HepG2 (cell line): ENCODE measurements around the gene LIPT1. TPM values are rescaled to one million over a fixed set of nuclear protein-coding genes. Genes with fewer than 3 reads are reported as not detected.

ENCODE experiments used
- ATAD3A ChIP-seq: sonication (generic); formaldehyde crosslinking; IDR thresholded peaks from 2 replicates; pipeline ENCODE4 v1.4.0; 2020; ENCODE audit warnings: missing genetic modification reagents
- IKZF1 ChIP-seq: fragments of 450-650 bp; IDR thresholded peaks from 2 replicates; pipeline ENCODE4 v1.7.1; 2016
- KMT2A ChIP-seq: sonication (generic); formaldehyde crosslinking; IDR thresholded peaks from 2 replicates; pipeline ENCODE4 v1.4.0; 2020; ENCODE audit warnings: missing genetic modification reagents
- MTA3 ChIP-seq: sonication (generic); formaldehyde crosslinking; IDR thresholded peaks from 2 replicates; pipeline ENCODE4 v1.4.0; 2020; ENCODE audit warnings: missing genetic modification reagents
- ONECUT2 ChIP-seq: sonication (generic); formaldehyde crosslinking; IDR thresholded peaks from 2 replicates; pipeline ENCODE4 v1.4.0; 2020; ENCODE audit warnings: missing genetic modification reagents
- RFXANK ChIP-seq: IDR thresholded peaks from 2 replicates; pipeline ENCODE4 v1.6.1; 2016
- SKI ChIP-seq: fragments of 450-650 bp; IDR thresholded peaks from one replicate; pipeline ENCODE4 v1.6.1; 2018; ENCODE audit warnings: mild to moderate bottlenecking; ENCODE audit not compliant: partially characterized antibody
- THAP11 ChIP-seq: IDR thresholded peaks from 2 replicates; pipeline ENCODE4 v1.6.1; 2016; ENCODE audit warnings: missing biosample characterization, missing genetic modification reagents
- ZBTB21 ChIP-seq: sonication (generic); formaldehyde crosslinking; IDR thresholded peaks from 2 replicates; pipeline ENCODE4 v1.4.0; 2020; ENCODE audit warnings: missing genetic modification reagents
- ZNF607 ChIP-seq: sonication (generic); formaldehyde crosslinking; IDR thresholded peaks from 2 replicates; pipeline ENCODE4 v1.5.1; 2020; ENCODE audit warnings: missing genetic modification reagents, mild to moderate bottlenecking, borderline replicate concordance
- ZNF747 ChIP-seq: sonication (generic); formaldehyde crosslinking; IDR thresholded peaks from 2 replicates; pipeline ENCODE4 v1.8.1; 2023; ENCODE audit warnings: missing genetic modification reagents, mild to moderate bottlenecking, borderline replicate concordance
- ZNF749 ChIP-seq: sonication (generic); formaldehyde crosslinking; IDR thresholded peaks from 2 replicates; pipeline ENCODE4 v1.8.0; 2022; ENCODE audit warnings: mild to moderate bottlenecking, missing genetic modification reagents, moderate library complexity, borderline replicate concordance
- ZNF768 ChIP-seq: sonication (generic); formaldehyde crosslinking; IDR thresholded peaks from 2 replicates; pipeline ENCODE4 v1.4.0; 2020; ENCODE audit warnings: missing genetic modification reagents
- polyA plus RNA-seq, 8 experiments: library from polyadenylated mRNA; depleted of rRNA in 3 of 8; stranded (reverse) in 7 of 8; unstranded in 1 of 8; fragments of >200 nt; fragmentation: Illumina TruSeq in 4 of 8; extraction: Trizol in 4 of 8; gene quantifications; 2 replicates each; pipeline versions ENCODE4 v1.2.1 to v1.2.3, GENCODE V29; 2011 to 2016; ENCODE audit warnings: low read depth in 4 of 8, missing spikeins in 1 of 8, mixed read lengths in 1 of 8; ENCODE audit not compliant: insufficient read depth in 1 of 8
- total RNA-seq, 5 experiments: library from RNA; depleted of rRNA; stranded (reverse); fragments of >200 nt; fragmentation: Illumina TruSeq; extraction: Trizol; gene quantifications; 2 replicates each; pipeline ENCODE4 v1.2.3, GENCODE V29; 2016; ENCODE audit warnings: low read depth in 1 of 5
- TF ChIP-seq, protein P1 (sequence below): sonication (generic); formaldehyde crosslinking; IDR thresholded peaks from 2 replicates; pipeline ENCODE4 v1.4.0; 2020; ENCODE audit warnings: mild to moderate bottlenecking, missing genetic modification reagents
- TF ChIP-seq, protein P2 (sequence below): sonication (generic); formaldehyde crosslinking; IDR thresholded peaks from 2 replicates; pipeline ENCODE4 v1.4.0; 2020; ENCODE audit warnings: mild to moderate bottlenecking, missing genetic modification reagents
- TF ChIP-seq, protein P3 (sequence below): sonication (generic); formaldehyde crosslinking; IDR thresholded peaks from 2 replicates; pipeline ENCODE4 v1.4.0; 2020; ENCODE audit warnings: missing genetic modification reagents, borderline replicate concordance
- TF ChIP-seq, protein P4 (sequence below): IDR thresholded peaks from 2 replicates; pipeline ENCODE4 v1.6.1; 2016; ENCODE audit warnings: missing compliant biosample characterization, missing genetic modification reagents, borderline replicate concordance
- TF ChIP-seq, protein P5 (sequence below): sonication (generic); formaldehyde crosslinking; IDR thresholded peaks from 2 replicates; pipeline ENCODE4 v1.9.0; 2021; ENCODE audit warnings: missing genetic modification reagents, borderline replicate concordance

The LIPT1 gene
- total and polyA plus RNA-seq, 2 of the 13 experiments (the other 11 are each of a cell fraction or from before 2014, with no cell fraction given): 8.0 to 9.6 TPM

DNA sequence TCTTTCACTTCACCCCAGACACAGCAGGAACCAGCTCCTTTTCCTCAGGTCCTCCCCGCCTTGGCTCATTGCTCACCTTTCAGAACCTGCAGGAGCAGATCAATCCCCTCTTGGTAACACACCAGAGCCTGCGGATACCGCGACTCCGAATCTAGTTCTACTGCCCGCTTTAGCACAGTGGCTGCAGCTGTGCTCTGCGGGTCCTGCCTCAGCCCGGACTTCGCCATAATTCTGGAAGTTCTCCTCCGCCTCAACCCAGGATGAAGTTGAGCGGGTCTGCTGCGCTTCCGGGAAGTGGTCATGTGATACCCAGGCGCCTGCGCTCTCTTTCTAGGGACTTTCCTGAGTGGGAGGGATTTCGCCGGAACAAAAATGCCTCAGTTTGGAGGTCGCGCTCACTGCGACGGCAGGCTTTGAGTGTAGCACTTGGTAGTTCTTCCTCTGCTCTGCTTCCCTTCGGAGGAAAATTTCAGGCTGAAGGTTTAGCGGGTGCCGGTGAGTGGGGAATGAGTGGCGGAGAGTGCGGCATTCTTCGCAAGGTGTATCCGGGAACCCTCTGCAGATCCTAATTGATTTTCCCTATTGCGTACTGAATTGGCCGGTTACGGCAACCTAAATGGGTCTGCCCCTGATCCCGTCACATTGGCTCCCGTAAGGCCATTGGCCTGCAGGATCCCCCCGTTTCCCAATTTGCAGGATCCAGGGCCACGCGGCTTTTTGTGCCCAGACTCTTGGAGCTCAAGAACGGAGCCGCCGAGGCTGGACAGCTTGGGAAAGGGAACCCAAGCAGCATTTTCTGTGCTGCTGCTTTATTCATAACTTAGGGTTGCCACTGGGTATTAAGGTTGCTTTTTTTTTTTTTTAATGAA is 26.2 kb downstream of the LIPT1 start, which contains the start of the genes MITD1 and MRPL30 (continued):
- TF ChIP-seq ZNF749 (CRISPR knock-in tag): peak; percentile 74; the same call in 1 of the 2 replicates
- TF ChIP-seq ZNF768 (CRISPR knock-in tag): peak; percentile 57
- TF ChIP-seq, protein P1, sequence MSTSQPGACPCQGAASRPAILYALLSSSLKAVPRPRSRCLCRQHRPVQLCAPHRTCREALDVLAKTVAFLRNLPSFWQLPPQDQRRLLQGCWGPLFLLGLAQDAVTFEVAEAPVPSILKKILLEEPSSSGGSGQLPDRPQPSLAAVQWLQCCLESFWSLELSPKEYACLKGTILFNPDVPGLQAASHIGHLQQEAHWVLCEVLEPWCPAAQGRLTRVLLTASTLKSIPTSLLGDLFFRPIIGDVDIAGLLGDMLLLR (CRISPR knock-in tag): no peak; the same call in 1 of the 2 replicates
- no peak; the same call in 1 of the 2 replicates for TF ChIP-seq ATAD3A
- TF ChIP-seq ONECUT2 (CRISPR knock-in tag): no peak; the same call in 1 of the 2 replicates
- peak; percentile 93 for TF ChIP-seq RFXANK (CRISPR knock-in tag)
- TF ChIP-seq MTA3 (CRISPR knock-in tag): no peak
- no peak for TF ChIP-seq IKZF1
- TF ChIP-seq, protein P2, sequence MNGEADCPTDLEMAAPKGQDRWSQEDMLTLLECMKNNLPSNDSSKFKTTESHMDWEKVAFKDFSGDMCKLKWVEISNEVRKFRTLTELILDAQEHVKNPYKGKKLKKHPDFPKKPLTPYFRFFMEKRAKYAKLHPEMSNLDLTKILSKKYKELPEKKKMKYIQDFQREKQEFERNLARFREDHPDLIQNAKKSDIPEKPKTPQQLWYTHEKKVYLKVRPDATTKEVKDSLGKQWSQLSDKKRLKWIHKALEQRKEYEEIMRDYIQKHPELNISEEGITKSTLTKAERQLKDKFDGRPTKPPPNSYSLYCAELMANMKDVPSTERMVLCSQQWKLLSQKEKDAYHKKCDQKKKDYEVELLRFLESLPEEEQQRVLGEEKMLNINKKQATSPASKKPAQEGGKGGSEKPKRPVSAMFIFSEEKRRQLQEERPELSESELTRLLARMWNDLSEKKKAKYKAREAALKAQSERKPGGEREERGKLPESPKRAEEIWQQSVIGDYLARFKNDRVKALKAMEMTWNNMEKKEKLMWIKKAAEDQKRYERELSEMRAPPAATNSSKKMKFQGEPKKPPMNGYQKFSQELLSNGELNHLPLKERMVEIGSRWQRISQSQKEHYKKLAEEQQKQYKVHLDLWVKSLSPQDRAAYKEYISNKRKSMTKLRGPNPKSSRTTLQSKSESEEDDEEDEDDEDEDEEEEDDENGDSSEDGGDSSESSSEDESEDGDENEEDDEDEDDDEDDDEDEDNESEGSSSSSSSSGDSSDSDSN (CRISPR knock-in tag): peak; percentile 94
- TF ChIP-seq, protein P3, sequence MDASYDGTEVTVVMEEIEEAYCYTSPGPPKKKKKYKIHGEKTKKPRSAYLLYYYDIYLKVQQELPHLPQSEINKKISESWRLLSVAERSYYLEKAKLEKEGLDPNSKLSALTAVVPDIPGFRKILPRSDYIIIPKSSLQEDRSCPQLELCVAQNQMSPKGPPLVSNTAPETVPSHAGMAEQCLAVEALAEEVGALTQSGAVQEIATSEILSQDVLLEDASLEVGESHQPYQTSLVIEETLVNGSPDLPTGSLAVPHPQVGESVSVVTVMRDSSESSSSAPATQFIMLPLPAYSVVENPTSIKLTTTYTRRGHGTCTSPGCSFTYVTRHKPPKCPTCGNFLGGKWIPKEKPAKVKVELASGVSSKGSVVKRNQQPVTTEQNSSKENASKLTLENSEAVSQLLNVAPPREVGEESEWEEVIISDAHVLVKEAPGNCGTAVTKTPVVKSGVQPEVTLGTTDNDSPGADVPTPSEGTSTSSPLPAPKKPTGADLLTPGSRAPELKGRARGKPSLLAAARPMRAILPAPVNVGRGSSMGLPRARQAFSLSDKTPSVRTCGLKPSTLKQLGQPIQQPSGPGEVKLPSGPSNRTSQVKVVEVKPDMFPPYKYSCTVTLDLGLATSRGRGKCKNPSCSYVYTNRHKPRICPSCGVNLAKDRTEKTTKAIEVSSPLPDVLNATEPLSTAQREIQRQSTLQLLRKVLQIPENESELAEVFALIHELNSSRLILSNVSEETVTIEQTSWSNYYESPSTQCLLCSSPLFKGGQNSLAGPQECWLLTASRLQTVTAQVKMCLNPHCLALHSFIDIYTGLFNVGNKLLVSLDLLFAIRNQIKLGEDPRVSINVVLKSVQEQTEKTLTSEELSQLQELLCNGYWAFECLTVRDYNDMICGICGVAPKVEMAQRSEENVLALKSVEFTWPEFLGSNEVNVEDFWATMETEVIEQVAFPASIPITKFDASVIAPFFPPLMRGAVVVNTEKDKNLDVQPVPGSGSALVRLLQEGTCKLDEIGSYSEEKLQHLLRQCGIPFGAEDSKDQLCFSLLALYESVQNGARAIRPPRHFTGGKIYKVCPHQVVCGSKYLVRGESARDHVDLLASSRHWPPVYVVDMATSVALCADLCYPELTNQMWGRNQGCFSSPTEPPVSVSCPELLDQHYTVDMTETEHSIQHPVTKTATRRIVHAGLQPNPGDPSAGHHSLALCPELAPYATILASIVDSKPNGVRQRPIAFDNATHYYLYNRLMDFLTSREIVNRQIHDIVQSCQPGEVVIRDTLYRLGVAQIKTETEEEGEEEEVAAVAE (CRISPR knock-in tag): peak; percentile 92; the same call in 1 of the 2 replicates
- TF ChIP-seq ZBTB21 (CRISPR knock-in tag): peak; percentile 87
- TF ChIP-seq, protein P4, sequence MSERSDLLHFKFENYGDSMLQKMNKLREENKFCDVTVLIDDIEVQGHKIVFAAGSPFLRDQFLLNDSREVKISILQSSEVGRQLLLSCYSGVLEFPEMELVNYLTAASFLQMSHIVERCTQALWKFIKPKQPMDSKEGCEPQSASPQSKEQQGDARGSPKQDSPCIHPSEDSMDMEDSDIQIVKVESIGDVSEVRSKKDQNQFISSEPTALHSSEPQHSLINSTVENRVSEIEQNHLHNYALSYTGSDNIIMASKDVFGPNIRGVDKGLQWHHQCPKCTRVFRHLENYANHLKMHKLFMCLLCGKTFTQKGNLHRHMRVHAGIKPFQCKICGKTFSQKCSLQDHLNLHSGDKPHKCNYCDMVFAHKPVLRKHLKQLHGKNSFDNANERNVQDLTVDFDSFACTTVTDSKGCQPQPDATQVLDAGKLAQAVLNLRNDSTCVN (CRISPR knock-in tag): peak; percentile 87; the same call in 1 of the 2 replicates
- peak; percentile 77 for TF ChIP-seq SKI
- peak; percentile 98 for TF ChIP-seq THAP11 (CRISPR knock-in tag)
- TF ChIP-seq ZNF607 (CRISPR knock-in tag): peak; percentile 90
- TF ChIP-seq, protein P5, sequence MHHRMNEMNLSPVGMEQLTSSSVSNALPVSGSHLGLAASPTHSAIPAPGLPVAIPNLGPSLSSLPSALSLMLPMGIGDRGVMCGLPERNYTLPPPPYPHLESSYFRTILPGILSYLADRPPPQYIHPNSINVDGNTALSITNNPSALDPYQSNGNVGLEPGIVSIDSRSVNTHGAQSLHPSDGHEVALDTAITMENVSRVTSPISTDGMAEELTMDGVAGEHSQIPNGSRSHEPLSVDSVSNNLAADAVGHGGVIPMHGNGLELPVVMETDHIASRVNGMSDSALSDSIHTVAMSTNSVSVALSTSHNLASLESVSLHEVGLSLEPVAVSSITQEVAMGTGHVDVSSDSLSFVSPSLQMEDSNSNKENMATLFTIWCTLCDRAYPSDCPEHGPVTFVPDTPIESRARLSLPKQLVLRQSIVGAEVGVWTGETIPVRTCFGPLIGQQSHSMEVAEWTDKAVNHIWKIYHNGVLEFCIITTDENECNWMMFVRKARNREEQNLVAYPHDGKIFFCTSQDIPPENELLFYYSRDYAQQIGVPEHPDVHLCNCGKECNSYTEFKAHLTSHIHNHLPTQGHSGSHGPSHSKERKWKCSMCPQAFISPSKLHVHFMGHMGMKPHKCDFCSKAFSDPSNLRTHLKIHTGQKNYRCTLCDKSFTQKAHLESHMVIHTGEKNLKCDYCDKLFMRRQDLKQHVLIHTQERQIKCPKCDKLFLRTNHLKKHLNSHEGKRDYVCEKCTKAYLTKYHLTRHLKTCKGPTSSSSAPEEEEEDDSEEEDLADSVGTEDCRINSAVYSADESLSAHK (CRISPR knock-in tag): no peak; the same call in 1 of the 2 replicates
- peak; percentile 88 for TF ChIP-seq ZNF747 (CRISPR knock-in tag)
- peak; percentile 99 for TF ChIP-seq KMT2A (CRISPR knock-in tag)
